ENCODE measurements around the gene RBM10. TPM values are rescaled to one million over a fixed set of nuclear protein-coding genes. Genes with fewer than 3 reads are reported as not detected.

The RBM10 gene
- total RNA-seq, 2 donors from 2014 or later: 24.1 to 25.2 TPM

- TF ChIP-seq, protein P1, sequence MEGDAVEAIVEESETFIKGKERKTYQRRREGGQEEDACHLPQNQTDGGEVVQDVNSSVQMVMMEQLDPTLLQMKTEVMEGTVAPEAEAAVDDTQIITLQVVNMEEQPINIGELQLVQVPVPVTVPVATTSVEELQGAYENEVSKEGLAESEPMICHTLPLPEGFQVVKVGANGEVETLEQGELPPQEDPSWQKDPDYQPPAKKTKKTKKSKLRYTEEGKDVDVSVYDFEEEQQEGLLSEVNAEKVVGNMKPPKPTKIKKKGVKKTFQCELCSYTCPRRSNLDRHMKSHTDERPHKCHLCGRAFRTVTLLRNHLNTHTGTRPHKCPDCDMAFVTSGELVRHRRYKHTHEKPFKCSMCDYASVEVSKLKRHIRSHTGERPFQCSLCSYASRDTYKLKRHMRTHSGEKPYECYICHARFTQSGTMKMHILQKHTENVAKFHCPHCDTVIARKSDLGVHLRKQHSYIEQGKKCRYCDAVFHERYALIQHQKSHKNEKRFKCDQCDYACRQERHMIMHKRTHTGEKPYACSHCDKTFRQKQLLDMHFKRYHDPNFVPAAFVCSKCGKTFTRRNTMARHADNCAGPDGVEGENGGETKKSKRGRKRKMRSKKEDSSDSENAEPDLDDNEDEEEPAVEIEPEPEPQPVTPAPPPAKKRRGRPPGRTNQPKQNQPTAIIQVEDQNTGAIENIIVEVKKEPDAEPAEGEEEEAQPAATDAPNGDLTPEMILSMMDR (IDR thresholded peaks at IDR 0.05): no peak
- no peaks in the 10 kb centered on the region for H3K9me3 ChIP-seq
- peaks cover 4% of the 10 kb centered on the region for H3K36me3 ChIP-seq
- DNase-seq (ENCODE audit: low spot score) (peak; percentile 90), ATAC-seq (ENCODE audit: insufficient number of reproducible peaks, low FRiP score, low read depth) (peak; percentile 94)
- peaks cover 0 to 13% of the 10 kb centered on the region in 2 donors for H3K4me1 ChIP-seq (ENCODE audit: control insufficient read depth in 1 of 2, low read depth in 2 of 2)
- peak overlapping the region; percentile 93 to 98 for H3K27ac ChIP-seq
- H3K4me3 ChIP-seq: peak overlapping the region; percentile 80
- no peaks in the 10 kb centered on the region for H3K27me3 ChIP-seq (replicated peaks; ENCODE audit: insufficient read depth)
These were observed 88.5 kb downstream of the RBM10 start for GRCh38 chrX:47233333-47234113.

DNA sequence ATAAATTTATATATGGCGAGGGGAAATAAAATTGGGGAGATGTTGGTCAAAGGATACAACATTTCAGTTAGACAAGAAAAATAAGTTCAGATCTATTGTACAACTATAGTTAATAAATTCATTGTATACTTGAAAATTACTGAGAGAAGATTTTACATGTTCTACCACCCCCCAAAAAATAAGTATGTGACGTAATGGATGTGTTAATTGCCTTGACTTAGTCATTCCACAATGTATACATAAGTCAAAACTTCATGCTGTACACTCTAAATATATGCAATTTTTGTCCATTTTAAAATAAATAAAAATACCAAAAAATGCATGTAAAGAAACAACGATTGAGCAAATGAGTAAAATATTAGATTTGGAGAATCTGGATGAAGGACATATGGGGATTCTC lies 89.6 kb downstream of the RBM10 start:
- Histone ChIP-seq H3K4me3 (peak overlapping the region; percentile 80), H3K27me3 (replicated peaks; ENCODE audit: insufficient read depth) (no peaks in the 10 kb centered on the region), H3K9me3 (no peaks in the 10 kb centered on the region), H3K36me3 (no peaks in the 10 kb centered on the region), H3K4me1 (ENCODE audit: control insufficient read depth in 1 of 2, low read depth in 2 of 2) (peaks cover 0 to 13% of the 10 kb centered on the region in 2 donors), H3K27ac (no peak overlapping the region)
- no peak for ATAC-seq (ENCODE audit: insufficient number of reproducible peaks, low FRiP score, low read depth)
- DNase-seq (ENCODE audit: low spot score): no peak
- TF ChIP-seq, protein P1 (IDR thresholded peaks at IDR 0.05): no peak

- Histone ChIP-seq H3K9me3 (no peaks in the 10 kb centered on the region), H3K36me3 (no peaks in the 10 kb centered on the region), H3K27ac (peak overlapping the region in 1 of 2 donors; percentile 27), H3K4me1 (ENCODE audit: control insufficient read depth in 1 of 2, low read depth in 2 of 2) (peaks cover 0 to 13% of the 10 kb centered on the region in 2 donors), H3K4me3 (no peak overlapping the region), H3K27me3 (replicated peaks; ENCODE audit: insufficient read depth) (no peaks in the 10 kb centered on the region)
- TF ChIP-seq, protein P1 (IDR thresholded peaks at IDR 0.05): no peak
- DNase-seq (ENCODE audit: low spot score) (no peak), ATAC-seq (ENCODE audit: insufficient number of reproducible peaks, low FRiP score, low read depth) (no peak)
These were observed 90.7 kb downstream of the RBM10 start for GRCh38 chrX:47235691-47236103.

Other genes starting within 250 kb of the RBM10 start
- 1 to 10 TPM; 3.7 to 5.2 TPM for gene JADE3, start 232.8 kb upstream of the RBM10 start, total RNA-seq
- gene RGN, start 66.8 kb upstream of the RBM10 start, total RNA-seq: 10 to 100 TPM; 16.1 to 21.4 TPM
- gene NDUFB11, start 519 bp upstream of the RBM10 start, total RNA-seq: 10 to 100 TPM; 24.0 to 35.3 TPM
- gene UBA1, start 48.6 kb downstream of the RBM10 start, total RNA-seq: 100 to 1,000 TPM; 132 to 133 TPM
- gene CDK16, start 73.5 kb downstream of the RBM10 start, total RNA-seq: 10 to 100 TPM; 66.7 to 74.6 TPM
- gene USP11, start 87.8 kb downstream of the RBM10 start, total RNA-seq: 10 to 100 TPM; 50.8 to 68.6 TPM
- not detected for gene ZNF157, start 225.4 kb downstream of the RBM10 start, total RNA-seq